GM18517 (cell line): ENCODE results near the gene MLN.

Experiments used
- ATAC-seq: cut with Tn5 transposase; IDR thresholded peaks from one replicate; pipeline ENCODE4 v1.9.1; 2021; ENCODE audit warnings: mild to moderate bottlenecking, moderate library complexity; ENCODE audit not compliant: unreplicated experiment

The MLN gene

DNA sequence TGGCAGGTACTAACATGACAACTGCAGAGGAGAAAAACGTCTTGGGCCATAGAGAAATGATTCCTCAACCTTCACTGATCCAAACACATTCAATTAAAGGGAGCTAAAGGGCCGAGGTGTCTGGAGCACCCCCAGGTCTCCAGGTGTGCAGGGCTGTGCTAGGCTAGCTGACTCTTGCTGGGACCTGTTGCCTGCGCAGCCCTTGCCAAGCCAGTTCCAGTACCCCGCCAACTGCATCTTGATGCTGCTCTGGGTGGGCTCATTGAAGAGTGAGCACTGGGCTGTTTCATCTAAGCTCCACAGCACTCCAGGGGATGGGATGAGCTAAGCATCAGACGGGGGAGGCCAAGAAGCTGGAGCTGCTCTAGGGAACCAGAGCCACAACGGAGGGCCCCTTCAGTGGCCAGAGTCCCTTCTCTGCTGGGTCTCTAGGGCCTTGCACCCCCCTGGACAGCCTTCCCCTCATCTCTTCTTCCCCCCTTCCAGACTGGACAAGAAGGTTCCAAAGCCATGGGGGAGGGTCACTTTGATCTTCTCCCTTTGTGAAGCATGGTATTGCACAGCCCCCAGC lies 30.8 kb downstream of the MLN start:
- no peak for ATAC-seq

DNA sequence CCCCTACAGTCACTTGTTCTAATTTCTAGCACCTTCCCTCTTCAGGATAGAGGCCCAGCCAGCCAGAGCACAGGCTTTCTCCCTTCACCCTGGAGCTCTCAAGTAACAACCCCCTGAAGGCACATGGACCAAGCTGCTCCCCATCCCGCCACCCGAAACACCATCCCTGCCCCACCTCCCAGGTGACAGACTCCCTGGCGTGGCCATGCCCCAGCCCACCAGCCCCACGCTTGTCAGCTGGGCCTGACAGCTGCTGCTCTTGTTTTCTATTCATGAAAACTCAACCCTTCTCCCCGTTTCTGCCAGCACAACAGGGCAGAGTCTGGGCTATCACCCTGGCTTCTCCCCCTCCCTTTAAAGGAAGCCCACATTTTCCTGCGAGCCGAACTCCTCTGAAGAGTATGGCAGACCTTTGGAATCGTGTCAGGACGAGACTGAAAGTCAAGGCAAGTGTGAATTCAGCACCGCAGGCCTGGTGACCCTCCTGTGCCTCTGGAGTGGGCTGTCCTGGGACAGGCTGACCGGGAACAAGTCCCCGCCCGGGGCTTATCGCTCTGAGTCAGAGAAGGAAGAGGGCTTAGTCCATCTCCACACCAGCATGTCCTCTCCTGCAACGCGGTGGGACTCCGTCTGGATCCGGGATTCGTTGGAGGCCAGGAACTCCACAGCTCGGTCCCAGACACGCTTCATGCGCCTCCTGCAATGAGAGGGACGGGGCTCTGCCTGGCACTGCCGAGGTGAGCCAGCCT lies 31.5 kb downstream of the MLN start:
- no peak for ATAC-seq

- no peak for ATAC-seq
Measured at GRCh38 chr6:33771146-33772081, 32.4 kb downstream of the MLN start.

- no peak for ATAC-seq
Measured at GRCh38 chr6:33770833-33771145, 33.0 kb downstream of the MLN start.

- ATAC-seq: no peak
Measured at GRCh38 chr6:33770124-33770832, 33.5 kb downstream of the MLN start.

DNA sequence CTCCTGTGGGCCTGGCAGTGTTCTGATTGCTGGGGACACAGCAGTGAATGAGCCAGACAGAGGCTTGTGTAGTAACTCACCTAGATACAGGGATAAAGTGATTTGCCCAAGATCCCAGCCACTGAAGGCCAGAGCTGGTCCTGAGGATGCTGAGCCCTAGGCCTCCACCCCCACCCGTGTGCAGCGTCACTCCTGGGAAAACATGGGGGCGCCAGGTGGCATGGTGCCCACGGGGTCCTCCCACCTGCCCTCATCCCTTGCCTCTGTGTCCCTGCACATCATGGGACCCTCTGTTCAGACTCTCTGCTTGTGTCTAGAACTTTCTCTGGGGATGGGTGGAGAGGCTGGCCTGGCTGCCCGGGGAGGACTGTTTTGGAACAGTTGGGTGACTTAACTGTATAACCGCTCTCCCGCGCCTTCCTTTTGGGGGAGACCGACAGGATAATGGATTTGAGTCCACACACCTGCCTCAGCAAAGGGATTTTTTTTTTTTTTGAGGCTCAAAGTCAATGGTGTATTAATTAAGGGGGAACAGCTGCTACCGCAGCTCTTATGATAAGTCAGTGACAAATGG lies 34.5 kb downstream of the MLN start:
- no peak for ATAC-seq

DNA sequence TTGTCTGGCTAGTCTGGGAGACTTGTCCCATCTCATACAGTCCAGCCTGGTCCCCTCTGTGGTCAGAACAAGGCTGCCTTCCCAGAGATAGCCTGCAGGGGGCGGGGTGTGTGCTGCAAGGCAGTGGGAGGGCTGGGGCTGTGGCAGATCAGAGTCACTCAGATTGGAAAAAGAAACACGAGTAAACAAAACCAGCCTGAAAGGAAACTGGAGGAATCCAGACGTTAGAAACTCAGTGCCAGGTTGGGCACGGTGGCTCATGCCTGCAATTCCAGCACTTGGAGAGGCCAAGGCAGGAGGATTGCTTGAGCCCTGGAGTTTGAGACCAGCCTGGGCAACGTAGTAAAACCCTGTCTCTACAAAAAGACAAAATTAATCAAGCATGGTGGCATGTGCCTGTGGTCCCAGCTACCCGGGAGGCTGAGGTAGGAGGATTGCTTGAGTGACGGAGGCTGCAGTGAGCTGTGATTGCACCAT lies 35.1 kb downstream of the MLN start:
- no peak for ATAC-seq

DNA sequence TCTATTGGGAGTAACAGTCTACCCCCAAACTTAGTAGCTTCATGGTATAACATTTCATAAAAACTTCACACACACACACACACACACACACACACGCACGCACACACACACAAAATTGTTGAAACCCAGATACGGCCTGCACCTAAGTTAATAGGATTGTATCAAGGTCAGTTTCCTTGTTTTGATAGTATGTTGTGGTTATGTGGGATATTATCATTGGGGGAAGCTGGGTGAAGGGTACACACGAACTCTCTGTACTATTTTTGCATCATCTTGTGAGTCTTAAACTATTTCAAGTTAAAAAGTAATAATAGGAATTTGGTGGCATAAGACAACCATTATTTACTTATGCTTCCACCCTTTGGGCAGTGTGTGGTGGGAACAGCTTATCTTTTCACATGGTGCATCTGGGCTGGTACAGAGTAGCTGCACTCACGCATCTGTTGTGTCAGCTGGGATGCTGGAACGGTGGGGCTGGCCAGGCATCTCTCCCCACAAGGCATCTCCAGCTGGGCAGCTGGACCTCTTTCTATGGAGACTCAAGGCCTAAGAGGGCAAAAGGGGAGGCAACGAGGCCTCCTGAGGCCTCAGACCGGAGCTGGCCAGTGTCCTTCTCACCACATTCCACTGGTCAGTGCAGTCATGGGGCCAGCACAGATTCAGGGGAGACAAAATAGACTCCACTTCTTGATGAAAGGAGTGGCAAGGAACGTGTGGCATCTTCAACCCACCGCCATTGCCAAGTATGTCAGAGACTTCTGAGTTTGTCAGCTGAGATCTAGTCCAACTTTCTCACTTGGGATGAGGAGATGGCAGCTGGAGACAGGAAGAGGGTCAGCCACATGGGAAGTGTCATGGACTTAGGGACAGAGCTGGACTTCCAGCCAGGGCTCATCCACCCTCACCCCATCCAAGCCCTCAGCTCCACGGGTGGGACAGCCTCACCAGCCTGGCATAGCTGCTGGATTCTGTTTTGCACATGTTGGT lies 36.6 kb downstream of the MLN start:
- ATAC-seq: no peak

DNA sequence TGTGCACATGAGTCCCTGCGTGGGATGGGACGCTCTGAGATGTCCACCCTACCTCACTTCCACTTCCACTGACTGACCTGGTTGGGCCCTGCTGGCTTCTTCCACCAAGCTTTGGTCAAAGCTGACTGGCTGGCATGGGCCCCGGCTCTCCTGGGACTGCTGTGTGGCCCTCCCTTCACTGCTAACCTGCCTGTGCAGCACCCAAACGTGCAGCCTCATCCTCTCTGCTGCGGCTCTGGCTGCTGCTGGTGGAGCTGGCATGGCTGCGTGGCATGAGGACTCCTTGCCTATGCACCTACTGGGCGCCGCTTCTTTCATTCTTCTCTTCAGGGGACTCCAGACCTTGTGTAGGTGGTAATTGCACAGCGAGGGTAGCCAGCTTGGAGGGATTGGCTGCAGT lies 38.4 kb downstream of the MLN start:
- ATAC-seq: no peak

- no peak for ATAC-seq
Measured at GRCh38 chr6:33764036-33764435, 39.8 kb downstream of the MLN start.

- no peak for ATAC-seq
Measured at GRCh38 chr6:33763483-33763882, 40.3 kb downstream of the MLN start.

DNA sequence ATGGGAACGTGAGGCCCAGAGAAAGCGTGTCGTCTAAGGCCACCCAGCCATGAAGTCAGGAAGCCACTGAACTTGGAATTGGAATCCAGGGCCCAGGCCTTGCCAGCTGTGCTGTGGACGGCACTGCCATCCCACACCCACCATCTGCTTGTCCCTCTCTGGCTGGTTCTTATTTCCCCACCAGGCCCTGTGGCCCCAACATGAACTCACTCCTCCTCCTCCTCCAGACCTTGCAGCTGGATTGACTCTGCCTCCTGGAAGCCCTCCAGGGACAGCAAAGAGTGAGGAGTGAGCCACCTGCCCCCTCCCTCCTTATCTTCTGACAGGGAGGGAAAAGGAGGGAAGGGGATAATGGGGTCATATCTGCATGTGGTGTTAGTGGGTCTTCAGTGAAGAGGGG lies 41.1 kb downstream of the MLN start:
- no peak for ATAC-seq

DNA sequence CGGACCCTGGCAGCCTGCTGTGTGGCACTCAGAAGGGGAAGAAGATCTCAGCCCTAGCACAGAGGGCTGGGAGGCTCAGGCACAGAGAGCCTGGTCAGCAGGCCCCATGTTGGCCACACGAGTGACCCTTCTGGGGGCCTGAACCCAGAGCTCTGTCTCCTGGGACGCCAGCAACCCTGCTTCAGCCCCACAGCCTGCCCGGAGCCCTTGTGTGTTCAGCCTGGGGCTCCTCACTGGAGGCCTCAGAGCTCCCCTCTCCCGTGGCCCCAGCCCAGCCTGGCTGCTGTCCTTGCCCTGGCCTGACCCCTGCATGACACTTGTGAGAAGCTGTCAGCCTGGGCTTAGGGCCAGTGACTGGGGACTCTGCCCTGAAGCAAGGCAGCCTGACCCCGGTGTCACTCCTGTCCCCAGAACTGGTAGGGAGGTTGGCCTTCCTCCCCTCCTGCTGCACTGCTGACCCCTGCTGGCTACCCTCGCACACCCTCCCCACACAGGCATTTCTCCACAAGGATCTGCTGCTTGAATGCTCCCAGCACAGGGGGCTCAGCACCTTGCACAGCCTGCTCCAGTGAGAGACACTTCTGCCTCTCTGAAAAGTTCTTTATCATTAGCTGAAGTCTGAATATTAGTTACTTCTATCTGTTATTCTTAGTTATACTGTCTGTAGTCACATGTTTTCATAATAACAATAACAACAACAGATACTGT lies 41.7 kb downstream of the MLN start:
- no peak for ATAC-seq

DNA sequence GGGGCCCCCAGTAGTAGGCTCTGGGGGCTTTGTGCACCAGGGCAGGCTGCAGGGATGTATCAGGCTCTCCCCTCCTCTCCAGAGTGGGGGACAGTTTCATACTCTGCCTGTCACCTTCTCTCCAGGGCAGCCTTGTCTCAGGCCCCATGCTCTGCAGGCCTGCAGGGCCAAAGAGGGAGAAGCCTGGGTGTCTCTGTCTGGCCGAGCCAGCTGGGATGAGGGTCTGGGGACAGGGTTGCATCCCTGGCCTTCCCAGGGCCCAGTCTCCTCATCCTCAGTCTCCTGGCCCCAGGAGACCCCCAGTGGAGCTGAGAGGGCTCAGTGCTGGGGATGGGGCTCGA lies 42.3 kb downstream of the MLN start:
- ATAC-seq: no peak

GRCh38 chr6:33759887-33760629 lies 43.7 kb downstream of the MLN start:
- no peak for ATAC-seq

DNA sequence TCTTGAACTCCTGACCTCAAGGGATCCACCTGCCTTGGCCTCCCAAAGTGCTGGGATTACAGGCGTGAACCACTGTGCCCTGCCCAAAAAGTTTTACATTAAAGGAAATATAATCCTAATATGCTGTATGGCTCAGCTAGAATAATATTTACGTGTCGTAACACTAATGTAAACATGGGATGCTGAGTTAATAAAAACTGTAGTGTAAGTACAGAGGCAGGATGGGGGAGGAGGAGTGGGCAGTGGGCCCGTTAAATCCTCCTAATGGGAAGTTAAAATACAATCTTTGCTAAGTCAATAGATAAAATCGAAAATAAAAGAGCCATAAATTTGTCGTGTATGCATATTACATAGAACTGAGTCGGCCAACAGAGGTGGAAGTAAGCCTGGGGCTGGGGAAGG lies 45.0 kb downstream of the MLN start:
- ATAC-seq: no peak

DNA sequence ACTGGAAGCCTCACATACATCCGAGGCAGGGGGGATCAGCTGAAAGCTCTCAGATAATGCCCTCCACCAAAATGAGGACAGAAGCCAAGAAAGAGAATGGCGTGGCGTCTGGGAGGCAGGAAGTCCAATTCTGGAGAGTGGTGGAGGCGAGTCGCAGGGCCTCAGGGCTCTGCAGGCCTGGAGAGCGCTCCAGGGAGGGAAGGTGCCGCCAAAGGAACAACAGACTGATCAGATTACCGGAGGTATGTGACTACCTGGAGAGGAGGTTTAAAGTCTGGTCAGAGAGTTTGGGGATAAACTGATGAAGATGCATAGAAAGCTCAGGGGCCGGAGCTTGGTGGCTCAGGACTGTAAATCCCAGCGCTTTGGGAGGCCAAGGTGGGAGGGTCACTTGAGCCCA lies 45.9 kb downstream of the MLN start:
- no peak for ATAC-seq

DNA sequence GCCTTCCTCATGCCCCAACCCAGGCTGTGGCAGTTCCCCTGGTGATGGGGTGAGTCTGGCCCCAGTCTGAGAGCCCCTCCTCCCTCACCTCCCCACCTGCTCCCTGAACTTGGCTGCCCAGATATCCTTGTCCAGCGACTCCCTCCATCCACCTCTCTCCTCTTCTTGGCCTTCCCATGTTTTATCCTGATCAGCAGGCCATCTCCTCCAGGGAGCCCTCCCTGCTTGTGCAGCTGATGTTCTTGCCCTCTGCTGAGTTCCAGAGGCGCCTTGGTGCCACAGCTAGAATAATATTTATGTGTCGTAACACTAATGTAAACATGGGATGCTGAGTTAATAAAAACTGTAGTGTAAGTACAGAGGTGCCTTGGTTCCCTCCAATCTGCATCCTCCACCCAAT lies 46.7 kb downstream of the MLN start:
- ATAC-seq: no peak
